Measurements from ENCODE around the gene SNAP25.

DNA sequence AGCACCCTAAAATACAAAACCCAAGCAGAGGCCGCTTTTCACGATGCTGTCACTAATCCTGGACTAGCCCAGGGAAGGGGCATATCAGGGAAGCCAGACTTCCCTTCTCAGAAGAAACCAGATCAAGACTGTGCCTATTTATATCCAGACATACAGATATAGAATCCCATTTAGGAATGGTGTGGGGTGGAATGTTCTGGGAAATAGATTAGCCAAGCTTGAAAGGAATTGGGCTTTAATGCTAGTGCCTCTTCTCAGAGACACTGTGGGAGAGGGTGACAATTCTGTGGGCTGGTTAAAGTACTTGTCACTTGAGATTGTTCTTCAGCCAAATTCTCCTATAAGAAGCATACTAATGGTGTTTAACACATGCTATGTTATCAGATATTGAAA lies 45.5 kb downstream of the SNAP25 start:
- TF ChIP-seq, protein P1, sequence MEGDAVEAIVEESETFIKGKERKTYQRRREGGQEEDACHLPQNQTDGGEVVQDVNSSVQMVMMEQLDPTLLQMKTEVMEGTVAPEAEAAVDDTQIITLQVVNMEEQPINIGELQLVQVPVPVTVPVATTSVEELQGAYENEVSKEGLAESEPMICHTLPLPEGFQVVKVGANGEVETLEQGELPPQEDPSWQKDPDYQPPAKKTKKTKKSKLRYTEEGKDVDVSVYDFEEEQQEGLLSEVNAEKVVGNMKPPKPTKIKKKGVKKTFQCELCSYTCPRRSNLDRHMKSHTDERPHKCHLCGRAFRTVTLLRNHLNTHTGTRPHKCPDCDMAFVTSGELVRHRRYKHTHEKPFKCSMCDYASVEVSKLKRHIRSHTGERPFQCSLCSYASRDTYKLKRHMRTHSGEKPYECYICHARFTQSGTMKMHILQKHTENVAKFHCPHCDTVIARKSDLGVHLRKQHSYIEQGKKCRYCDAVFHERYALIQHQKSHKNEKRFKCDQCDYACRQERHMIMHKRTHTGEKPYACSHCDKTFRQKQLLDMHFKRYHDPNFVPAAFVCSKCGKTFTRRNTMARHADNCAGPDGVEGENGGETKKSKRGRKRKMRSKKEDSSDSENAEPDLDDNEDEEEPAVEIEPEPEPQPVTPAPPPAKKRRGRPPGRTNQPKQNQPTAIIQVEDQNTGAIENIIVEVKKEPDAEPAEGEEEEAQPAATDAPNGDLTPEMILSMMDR (IDR thresholded peaks at IDR 0.05), result no peak
- no peak for TF ChIP-seq POLR2A (IDR thresholded peaks at IDR 0.05)
